ENCODE measurements around the gene XIRP2.

Gene XIRP2

GRCh38 chr2:166888180-166888579 is at the start of gene XIRP2:
Gene XIRP2 (plus strand): TSS chr2:166888480. CDS start chr2:166903483, 15,003 bp downstream.
- DNase-seq: no peak

- DNase-seq: no peak
Measured at GRCh38 chr2:166841152-166841551, 47.1 kb upstream of the XIRP2 start.

GRCh38 chr2:166841679-166842078 is 46.6 kb upstream of the XIRP2 start:
- peak; percentile 59 for DNase-seq

GRCh38 chr2:166844111-166844510 is 44.2 kb upstream of the XIRP2 start:
- no peak for DNase-seq

GRCh38 chr2:166862468-166863132 is 25.7 kb upstream of the XIRP2 start:
- no peak for DNase-seq

GRCh38 chr2:166867874-166868514 is 20.3 kb upstream of the XIRP2 start:
- DNase-seq: no peak

- DNase-seq: no peak
Measured at GRCh38 chr2:166870346-166870745, 17.9 kb upstream of the XIRP2 start.

- no peak for DNase-seq
Measured at GRCh38 chr2:166881177-166881576, 7.1 kb upstream of the XIRP2 start.

GRCh38 chr2:166882851-166883250 is 5.4 kb upstream of the XIRP2 start:
- no peak for DNase-seq

- no peak for DNase-seq
Measured at GRCh38 chr2:166891727-166892126, 3.4 kb downstream of the XIRP2 start.

- DNase-seq: no peak
Measured at GRCh38 chr2:166892397-166892796, 4.1 kb downstream of the XIRP2 start.

- DNase-seq: no peak
Measured at GRCh38 chr2:166895243-166895642, 7.0 kb downstream of the XIRP2 start.

- DNase-seq: no peak
Measured at GRCh38 chr2:166897666-166898065, 9.4 kb downstream of the XIRP2 start.

- no peak for DNase-seq
Measured at GRCh38 chr2:166899676-166900075, 11.4 kb downstream of the XIRP2 start.

- DNase-seq: no peak
Measured at GRCh38 chr2:166900700-166901099, 12.4 kb downstream of the XIRP2 start.

GRCh38 chr2:166901336-166901735 is 13.1 kb downstream of the XIRP2 start:
- no peak for DNase-seq

GRCh38 chr2:166916987-166917386 is 28.7 kb downstream of the XIRP2 start:
- no peak for DNase-seq

- no peak for DNase-seq
Measured at GRCh38 chr2:166917415-166917814, 29.1 kb downstream of the XIRP2 start.

GRCh38 chr2:166921261-166921896 is 33.1 kb downstream of the XIRP2 start:
- no peak for DNase-seq

GRCh38 chr2:166924967-166925366 is 36.7 kb downstream of the XIRP2 start:
- DNase-seq: no peak

GRCh38 chr2:166926657-166927056 is 38.4 kb downstream of the XIRP2 start:
- DNase-seq: no peak

GRCh38 chr2:166932032-166932431 is 43.8 kb downstream of the XIRP2 start:
- DNase-seq: no peak

GRCh38 chr2:166934817-166935216 is 46.5 kb downstream of the XIRP2 start:
- no peak for DNase-seq

GRCh38 chr2:166942377-166942776 is 54.1 kb downstream of the XIRP2 start:
- no peak for DNase-seq

Data from NCI-H1105 treated with DMSO at 0.1 percent for 48 hours (cell line).